ENCODE measurements around the gene RALY.
"Not testable (repeated sequence)": the region's sequence is repeated elsewhere in the genome, so short reads cannot be mapped to it uniquely, and the experiment has no call there.

Gene RALY

DNA sequence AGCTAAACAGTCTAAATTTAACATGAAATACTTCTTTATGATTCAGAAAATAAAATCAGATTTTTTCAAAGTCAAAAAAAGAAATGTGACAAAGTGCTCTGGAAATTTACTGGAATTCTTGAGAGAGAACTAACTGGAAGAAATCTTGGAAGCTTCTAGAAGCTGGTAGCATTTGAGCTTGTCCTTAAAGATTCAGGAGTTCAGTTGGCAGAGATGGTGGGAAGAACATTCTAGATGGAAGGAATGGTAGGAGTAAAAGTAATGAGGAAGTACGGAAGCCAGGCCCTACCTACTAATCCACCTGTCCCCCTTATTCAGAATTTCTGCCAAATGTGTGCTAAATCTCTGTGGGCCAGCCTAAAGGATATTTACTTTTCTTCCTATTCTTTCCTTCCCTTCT, 21.2 kb downstream of the RALY start:
- H3K27ac ChIP-seq = no peak overlapping the region
- DNase-seq (ENCODE audit: low read depth, low spot score) = no peak

DNA sequence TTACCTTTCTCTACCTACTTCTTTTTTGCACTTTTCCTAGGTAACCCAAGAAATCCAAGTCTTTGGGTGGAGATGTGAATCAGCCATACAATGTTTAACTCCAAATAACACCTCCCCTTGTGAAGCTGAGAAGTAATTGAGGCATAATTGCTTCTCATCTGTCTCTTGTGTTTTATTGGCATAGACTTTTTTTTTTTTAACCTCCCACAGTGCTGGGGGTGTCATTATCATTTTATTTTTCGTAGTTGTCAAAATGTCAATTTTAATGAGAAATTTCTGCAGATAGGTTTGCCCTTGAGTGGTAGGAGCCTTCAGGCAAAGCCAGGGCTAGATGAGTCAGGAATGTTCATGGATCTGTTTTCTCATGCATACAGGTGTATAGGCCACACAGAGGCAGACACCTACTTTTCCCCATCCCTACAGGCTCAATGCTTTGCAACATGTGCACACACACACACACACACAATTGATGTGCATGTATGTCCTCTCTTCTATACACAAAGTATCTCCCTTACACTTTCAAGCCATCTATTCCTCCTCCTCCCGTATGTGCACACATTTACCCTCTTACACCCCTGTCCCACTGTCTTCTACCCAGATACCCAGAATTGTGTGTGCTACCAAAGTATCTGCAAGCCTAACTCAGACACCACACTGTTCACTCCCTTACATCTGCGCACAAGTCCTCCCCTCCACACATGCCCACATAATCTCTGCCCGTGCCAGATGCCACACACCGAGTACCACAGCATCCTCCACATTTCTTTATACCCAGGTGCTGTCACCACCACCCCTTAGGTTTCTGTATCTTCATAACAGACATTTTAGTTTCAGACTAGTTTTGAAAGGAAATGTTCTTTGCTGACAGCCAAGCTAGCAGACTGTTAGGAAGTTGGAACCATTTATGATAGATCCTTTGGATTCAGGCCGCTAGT, 22.0 kb downstream of the RALY start:
- no peak overlapping the region for H3K27ac ChIP-seq
- no peak for DNase-seq (ENCODE audit: low read depth, low spot score)

- DNase-seq (ENCODE audit: low read depth, low spot score) = no peak
- no peak overlapping the region for H3K27ac ChIP-seq
Measured at GRCh38 chr20:34016736-34017135, 23.0 kb downstream of the RALY start.

DNA sequence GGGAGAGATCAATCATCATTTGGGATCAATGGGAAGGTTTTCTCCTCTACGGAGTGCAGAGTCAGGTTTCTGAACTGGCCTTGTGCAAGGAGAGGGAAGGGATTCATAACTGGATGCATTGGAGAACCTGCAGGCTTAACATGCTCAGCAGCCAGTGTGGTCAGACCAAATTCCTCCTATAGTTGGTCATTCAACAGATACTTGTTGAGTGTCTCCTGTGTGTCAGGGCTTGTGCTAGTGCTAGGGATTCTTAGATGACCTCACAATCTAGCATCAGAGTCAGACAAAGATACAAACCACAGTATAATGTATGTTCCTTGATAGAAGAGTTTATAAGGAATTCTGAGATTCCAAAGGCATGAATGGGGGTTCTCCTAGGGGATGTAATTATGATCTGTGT, 23.9 kb downstream of the RALY start:
- peak; percentile 79 for DNase-seq (ENCODE audit: low read depth, low spot score)
- H3K27ac ChIP-seq = peak overlapping the region; percentile 52

DNA sequence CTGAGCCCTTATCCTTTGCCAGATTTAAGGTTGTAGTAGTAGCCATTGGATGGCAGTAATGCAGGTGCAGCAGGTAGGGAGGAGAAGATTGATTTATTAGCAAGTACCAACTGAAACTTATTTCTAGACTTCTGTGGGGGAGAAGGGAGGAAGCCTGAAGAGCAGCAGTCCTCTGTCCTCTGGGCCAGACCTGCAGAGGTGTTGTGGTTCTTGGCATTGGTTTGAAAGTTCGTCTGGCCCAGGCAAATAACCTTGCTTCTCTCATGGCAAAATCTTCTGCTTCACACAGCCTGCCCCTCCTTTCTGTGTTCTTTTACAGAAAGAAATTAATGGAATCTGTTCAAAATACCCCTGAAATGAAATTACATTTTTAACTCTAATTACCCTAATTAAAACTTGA, 24.5 kb downstream of the RALY start:
- peak overlapping the region; percentile 52 for H3K27ac ChIP-seq

GRCh38 chr20:34022151-34022838, 28.6 kb downstream of the RALY start:
- H3K27ac ChIP-seq = no peak overlapping the region
- DNase-seq (ENCODE audit: low read depth, low spot score) = no peak

More for the DNA sequence above, 24.5 kb downstream of the RALY start:
- DNase-seq (ENCODE audit: low read depth, low spot score) = no peak

DNA sequence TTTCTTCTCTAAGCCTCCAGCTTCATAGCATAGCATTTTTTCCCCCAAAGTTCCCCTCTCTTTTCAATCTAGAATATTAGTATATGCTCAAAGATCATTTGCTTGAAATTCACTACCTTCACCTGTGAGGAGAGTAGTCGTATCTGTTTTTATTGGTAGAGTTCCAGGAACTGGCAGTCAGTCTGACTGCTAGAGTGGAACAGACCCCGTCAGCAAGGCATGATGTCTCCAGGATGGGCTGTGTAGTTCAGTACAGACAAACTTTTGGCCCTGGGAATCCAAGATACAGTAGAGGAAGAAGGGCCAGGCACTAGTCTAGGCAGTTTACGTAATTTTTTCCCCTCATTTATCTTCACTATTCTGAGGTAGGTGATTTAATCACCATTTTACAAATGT, 29.1 kb downstream of the RALY start:
- no peak overlapping the region for H3K27ac ChIP-seq
- no peak for DNase-seq (ENCODE audit: low read depth, low spot score)

- H3K27ac ChIP-seq = no peak overlapping the region
- no peak for DNase-seq (ENCODE audit: low read depth, low spot score)
Measured at GRCh38 chr20:34023937-34024722, 30.4 kb downstream of the RALY start.

DNA sequence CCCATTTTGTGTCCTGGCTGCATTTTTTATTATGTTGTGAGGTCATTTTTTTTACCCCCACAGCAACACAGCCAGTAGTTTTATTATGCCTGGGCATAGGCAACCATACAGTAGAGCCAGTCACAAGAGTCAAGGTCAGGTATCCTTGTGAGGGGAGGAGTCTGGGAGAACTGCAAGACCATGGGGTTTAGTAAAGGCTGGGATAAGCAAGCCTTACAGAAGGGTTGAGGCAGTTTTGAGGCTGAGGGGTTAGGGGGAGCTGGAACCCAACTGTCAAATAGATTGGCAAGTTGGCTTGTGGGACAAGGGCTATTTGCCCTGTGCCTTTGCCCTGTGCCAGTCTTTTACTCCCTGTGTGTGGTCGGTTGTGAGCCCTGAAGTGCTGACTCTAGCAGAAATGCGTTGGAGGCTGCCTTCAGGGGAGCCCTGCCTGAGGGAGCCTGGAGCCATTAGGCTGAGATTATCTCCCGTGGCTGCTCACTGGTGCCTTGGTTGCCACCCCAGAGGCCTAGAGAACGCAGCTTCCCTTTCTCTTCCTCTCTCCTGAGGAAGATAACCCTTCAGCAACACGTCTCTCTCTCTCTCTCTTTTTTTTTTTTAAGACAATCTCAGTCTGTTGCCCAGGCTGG, 31.1 kb downstream of the RALY start:
- H3K27ac ChIP-seq = no peak overlapping the region
- no peak for DNase-seq (ENCODE audit: low read depth, low spot score)

- not testable (repeated sequence) for H3K27ac ChIP-seq; DNase-seq (ENCODE audit: low read depth, low spot score)
Measured at GRCh38 chr20:34028013-34028412, 34.3 kb downstream of the RALY start.

DNA sequence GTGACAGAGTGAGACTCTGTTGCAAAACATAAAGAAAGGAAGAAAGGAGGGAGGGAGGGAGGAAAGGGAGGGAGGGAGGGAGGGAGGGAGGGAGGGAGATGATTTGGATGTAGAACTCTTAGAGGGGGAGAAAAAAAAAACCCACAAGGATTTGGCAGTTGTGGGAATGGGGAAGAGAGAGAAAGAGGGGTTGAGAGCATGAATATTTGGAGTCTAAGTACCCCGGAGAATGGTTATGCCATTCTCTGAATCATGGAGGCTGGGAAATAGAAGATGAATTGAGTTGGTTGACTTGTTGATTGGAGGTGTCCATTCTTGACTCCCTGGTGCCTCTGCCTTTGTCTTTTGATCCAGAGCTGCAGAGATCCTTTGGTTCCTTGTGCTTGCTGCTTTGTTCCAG, 35.7 kb downstream of the RALY start:
- H3K27ac ChIP-seq = no peak overlapping the region
- no peak for DNase-seq (ENCODE audit: low read depth, low spot score)

DNA sequence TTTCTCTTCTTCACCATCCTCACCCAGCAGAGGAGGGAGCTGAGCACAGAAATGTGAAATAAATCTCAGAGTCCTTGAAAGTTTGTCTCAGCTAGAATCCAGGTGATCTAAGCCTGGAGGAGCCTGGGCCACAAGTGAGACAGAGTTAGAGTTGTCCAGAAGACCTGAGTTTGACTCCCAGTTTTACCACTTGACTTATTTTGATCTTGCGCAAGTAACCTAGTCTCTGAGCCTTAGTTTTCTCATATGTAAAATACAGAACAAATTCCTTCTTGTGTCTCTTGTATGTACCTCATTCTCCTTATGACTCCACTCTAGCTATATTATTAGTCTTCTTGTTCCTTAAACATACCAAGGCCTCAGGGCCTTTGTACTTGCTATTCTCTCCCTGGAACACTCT, 36.7 kb downstream of the RALY start:
- DNase-seq (ENCODE audit: low read depth, low spot score) = no peak
- no peak overlapping the region for H3K27ac ChIP-seq

GRCh38 chr20:34033903-34034302, 40.2 kb downstream of the RALY start:
- H3K27ac ChIP-seq = no peak overlapping the region
- no peak for DNase-seq (ENCODE audit: low read depth, low spot score)

DNA sequence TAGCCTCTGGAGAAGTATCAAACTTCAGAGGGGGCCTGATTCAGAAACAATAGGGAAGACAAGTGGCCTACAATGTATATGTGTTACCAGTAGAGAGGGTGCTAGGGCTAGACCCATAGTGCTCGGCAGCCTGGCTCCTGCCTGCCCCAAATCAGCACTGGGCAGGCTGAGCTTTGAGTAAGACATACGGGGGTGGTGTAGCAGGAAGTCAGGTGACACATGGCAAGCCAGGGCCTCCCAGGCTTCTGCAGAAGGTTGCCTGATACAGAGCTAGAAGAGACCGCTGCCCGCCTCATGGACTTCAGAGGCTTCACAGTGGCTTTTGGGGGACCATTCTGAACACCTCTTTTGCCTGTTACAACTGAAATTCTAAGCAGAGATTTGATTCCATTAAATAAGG, 43.4 kb downstream of the RALY start:
- DNase-seq (ENCODE audit: low read depth, low spot score) = no peak
- H3K27ac ChIP-seq = no peak overlapping the region

GRCh38 chr20:34037767-34038166, 44.1 kb downstream of the RALY start:
- H3K27ac ChIP-seq = no peak overlapping the region

GRCh38 chr20:34040300-34040995, 46.7 kb downstream of the RALY start:
- H3K27ac ChIP-seq = no peak overlapping the region
- no peak for DNase-seq (ENCODE audit: low read depth, low spot score)

More at GRCh38 chr20:34037767-34038166, 44.1 kb downstream of the RALY start:
- no peak for DNase-seq (ENCODE audit: low read depth, low spot score)

DNA sequence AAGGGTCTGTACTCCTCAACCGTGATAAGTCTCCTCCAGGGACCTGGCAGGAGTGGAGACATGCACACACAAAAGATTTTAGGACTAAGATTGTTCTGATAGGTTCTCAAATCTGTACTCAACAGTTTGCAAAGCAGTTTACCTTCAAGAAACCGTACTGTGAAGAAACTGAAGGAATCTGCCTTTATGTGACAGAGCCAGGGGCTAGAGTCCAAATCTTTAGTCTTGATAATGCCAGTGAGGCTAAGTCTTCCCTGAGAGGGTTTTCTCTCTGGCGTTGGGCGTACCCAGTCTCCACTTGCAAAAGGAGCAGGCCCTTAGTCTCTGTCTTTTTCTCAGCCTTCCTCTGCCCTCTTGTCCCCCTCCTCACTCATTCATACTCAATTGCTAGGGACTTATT, 47.5 kb downstream of the RALY start:
- no peak for DNase-seq (ENCODE audit: low read depth, low spot score)

DNA sequence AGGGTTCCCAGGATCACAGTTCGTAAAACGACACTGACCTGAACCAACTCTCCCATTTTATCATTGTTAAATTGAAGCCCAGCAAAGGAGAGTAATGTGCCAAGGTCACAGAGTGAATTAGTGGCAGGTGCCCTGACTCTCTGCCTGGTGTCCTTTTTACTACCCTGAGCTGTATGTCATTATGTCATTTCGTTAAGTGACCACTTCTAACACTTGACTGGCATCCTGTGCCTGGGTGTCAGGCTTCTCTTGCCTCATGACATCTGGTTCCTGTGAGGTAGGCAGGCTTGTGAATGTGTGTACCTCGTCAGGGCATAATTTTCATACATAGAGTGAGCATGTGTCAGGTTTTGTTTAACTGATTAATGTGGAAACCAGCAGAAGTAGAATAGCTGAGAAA, 48.6 kb downstream of the RALY start:
- DNase-seq (ENCODE audit: low read depth, low spot score) = no peak
- H3K27ac ChIP-seq = no peak overlapping the region

More for the DNA sequence above, 47.5 kb downstream of the RALY start:
- no peak overlapping the region for H3K27ac ChIP-seq

DNA sequence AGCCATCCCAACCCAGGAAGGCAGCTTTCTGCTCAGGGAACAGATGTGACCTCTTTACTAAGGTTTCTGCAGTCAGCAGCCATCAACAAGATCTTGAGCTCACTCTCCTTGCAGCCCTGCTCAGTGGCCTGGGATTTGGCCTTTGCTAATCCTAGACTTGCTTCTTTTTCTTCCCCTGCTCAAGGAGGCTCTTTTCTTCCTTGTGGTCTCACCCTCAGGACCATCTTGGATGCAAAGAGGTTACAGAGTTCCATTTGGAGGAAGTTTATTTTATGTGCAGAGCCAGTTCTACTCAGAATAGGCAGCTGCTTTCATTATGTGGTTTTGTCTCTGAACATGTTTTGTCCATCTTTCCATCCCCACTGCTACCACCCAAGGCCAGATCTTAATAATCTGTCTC, 49.3 kb downstream of the RALY start:
- H3K27ac ChIP-seq = no peak overlapping the region
- DNase-seq (ENCODE audit: low read depth, low spot score) = no peak

- no peak overlapping the region for H3K27ac ChIP-seq
- no peak for DNase-seq (ENCODE audit: low read depth, low spot score)
Measured at GRCh38 chr20:34045294-34045693, 51.6 kb downstream of the RALY start.
